ENCODE data around the gene SRC.

SRC gene

GRCh38 chr20:37309290-37309689 is 36.6 kb upstream of the SRC start:
- TF ChIP-seq GATA3 (IDR thresholded peaks at IDR 0.05; ENCODE audit: low read depth, low read length) = no peak
- TF ChIP-seq GATA2 (IDR thresholded peaks at IDR 0.05; ENCODE audit: low read depth, low read length) = no peak

DNA sequence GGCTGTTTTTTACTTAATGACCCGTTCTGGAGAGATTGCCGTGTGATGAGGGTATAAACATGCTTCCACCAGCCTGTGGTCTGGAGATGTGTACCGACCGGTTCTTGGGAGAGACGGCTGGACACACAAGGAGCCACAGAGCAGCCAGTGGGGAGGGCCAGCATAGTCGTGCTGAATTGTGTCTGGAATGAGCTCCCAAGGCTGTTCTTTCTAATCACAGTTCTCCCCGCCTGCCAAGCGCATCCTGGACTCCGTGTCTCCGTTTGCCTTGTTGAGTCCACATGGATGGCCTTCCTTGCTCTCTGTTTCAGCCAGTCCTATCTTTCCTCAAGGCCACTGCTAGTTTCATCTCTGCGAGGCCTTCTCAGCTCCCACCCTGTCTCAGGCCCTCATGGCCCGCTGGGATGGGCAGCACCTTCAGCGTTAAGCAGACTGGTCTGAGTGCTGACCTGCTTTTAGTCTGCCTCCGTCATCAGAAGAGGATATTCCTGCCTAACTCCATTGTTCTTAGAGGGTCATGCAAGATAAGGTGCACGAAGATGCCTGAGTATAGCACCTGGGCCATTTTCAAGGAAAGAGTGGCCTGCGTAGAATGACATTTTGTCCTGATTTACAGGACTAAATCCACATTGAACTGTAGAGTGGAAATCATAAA is 35.9 kb upstream of the SRC start:
- TF ChIP-seq GATA2 (IDR thresholded peaks at IDR 0.05; ENCODE audit: low read depth, low read length) (no peak), GATA3 (IDR thresholded peaks at IDR 0.05; ENCODE audit: low read depth, low read length) (no peak)

DNA sequence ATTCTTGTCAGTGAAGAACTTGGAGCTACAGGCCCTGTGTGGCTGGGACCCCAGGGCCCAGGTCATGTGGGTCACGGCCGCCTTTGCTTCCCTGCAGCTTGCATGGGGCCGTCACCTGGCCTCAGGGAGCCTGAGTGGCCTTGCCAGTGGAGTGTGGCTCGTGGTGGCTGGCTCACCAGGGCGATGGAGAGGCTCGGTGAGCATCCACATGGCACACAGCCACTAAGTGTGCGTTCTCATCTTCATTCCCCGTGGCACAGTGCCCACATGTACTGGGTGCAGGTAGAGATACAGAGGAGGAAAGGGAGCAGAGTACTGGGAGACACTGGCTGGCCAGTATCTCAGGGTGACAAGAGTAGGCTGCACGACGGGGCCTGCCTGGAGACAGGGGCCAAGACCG is 35.0 kb upstream of the SRC start:
- TF ChIP-seq GATA3 (IDR thresholded peaks at IDR 0.05; ENCODE audit: low read depth, low read length) = no peak

- TF ChIP-seq GATA3 (IDR thresholded peaks at IDR 0.05; ENCODE audit: low read depth, low read length) (no peak), GATA2 (IDR thresholded peaks at IDR 0.05; ENCODE audit: low read depth, low read length) (no peak)
Measured at GRCh38 chr20:37311710-37312355, 34.1 kb upstream of the SRC start.

- TF ChIP-seq GATA2 (IDR thresholded peaks at IDR 0.05; ENCODE audit: low read depth, low read length) (no peak), GATA3 (IDR thresholded peaks at IDR 0.05; ENCODE audit: low read depth, low read length) (no peak)
Measured at GRCh38 chr20:37313546-37314091, 32.3 kb upstream of the SRC start.

GRCh38 chr20:37314099-37314498 is 31.8 kb upstream of the SRC start:
- TF ChIP-seq GATA3 (IDR thresholded peaks at IDR 0.05; ENCODE audit: low read depth, low read length) = no peak
- no peak for TF ChIP-seq GATA2 (IDR thresholded peaks at IDR 0.05; ENCODE audit: low read depth, low read length)

GRCh38 chr20:37314617-37315016 is 31.3 kb upstream of the SRC start:
- TF ChIP-seq GATA3 (IDR thresholded peaks at IDR 0.05; ENCODE audit: low read depth, low read length) (peak; percentile 96), GATA2 (IDR thresholded peaks at IDR 0.05; ENCODE audit: low read depth, low read length) (peak; percentile 99)

- TF ChIP-seq GATA2 (IDR thresholded peaks at IDR 0.05; ENCODE audit: low read depth, low read length) = no peak
- TF ChIP-seq GATA3 (IDR thresholded peaks at IDR 0.05; ENCODE audit: low read depth, low read length) = no peak
Measured at GRCh38 chr20:37315021-37315451, 30.9 kb upstream of the SRC start.

GRCh38 chr20:37315452-37316110 is 30.4 kb upstream of the SRC start:
- no peak; the same call in 1 of the 2 replicates for TF ChIP-seq GATA2 (IDR thresholded peaks at IDR 0.05; ENCODE audit: low read depth, low read length)
- TF ChIP-seq GATA3 (IDR thresholded peaks at IDR 0.05; ENCODE audit: low read depth, low read length) = no peak

DNA sequence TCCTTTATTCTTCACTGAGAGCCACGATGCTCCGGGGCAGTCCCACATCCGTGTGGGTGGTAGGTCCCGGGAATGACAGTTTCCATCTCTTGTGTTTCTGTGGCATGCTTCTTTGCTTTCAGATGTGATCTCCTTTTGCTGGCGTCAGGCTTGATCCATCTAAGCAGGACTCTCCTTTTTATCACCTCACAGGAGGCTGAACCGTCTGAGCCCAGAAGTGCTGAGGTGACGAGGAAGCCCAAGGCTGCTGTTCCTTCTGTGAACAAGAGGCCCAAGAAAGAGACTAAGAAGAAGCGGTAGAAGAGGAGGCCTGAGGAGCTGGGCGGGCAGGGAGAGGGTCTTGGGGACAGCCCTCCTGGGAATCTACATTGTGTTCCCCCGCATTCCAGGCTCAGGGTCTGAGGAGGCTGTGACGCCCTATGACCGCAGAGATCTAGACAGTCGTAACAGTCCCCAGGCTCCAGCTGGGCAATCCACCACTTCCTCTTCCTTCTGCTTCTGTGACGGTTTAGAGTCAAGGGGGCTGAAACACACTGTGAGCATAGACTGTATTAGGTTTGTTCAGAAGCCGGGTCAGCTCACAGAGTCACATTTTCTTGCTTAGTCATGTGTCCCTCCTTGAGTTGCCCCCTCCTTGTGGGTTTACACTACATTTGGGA is 29.7 kb upstream of the SRC start:
- TF ChIP-seq GATA2 (IDR thresholded peaks at IDR 0.05; ENCODE audit: low read depth, low read length) (no peak), GATA3 (IDR thresholded peaks at IDR 0.05; ENCODE audit: low read depth, low read length) (no peak)

DNA sequence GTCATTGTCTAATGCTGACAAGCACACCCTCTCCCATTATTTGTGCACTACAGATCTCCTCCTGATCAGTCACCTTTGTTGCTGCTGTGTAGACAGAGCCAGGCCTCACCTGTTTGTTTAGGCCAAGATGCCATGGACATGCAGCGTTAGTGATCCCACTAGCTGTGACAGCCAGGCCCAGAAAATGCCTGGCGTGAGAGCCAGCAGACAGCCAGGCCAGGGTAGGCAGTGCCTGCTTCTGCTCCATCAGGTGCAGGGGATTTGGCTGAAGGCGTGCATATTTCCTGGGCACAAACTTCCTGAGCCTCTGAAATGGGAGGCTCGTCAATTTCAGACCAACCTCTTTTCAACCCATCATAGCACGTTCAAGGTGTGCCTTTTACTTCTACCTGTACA is 29.2 kb upstream of the SRC start:
- TF ChIP-seq GATA2 (IDR thresholded peaks at IDR 0.05; ENCODE audit: low read depth, low read length) = no peak
- no peak for TF ChIP-seq GATA3 (IDR thresholded peaks at IDR 0.05; ENCODE audit: low read depth, low read length)

DNA sequence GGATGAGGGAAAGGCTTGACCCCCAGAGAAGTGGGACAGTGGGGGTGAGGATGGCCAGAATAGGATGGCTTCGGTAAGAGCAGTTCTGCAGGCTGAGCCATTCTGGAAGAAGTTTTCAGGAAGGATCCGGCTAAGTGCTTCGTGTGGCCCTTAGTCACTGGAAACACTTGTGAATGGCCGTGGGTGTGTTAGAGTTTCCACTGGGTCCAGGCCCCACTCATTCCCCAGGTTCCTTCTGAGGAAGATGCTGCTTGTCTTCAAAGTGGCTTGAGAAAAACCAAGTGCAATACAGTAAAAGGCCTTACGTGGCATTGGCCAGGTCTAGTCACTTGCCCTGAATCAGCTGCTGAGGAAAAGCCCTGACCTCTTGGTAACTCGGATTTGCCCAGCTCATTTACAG is 28.6 kb upstream of the SRC start:
- TF ChIP-seq GATA2 (IDR thresholded peaks at IDR 0.05; ENCODE audit: low read depth, low read length) (no peak), GATA3 (IDR thresholded peaks at IDR 0.05; ENCODE audit: low read depth, low read length) (no peak)

DNA sequence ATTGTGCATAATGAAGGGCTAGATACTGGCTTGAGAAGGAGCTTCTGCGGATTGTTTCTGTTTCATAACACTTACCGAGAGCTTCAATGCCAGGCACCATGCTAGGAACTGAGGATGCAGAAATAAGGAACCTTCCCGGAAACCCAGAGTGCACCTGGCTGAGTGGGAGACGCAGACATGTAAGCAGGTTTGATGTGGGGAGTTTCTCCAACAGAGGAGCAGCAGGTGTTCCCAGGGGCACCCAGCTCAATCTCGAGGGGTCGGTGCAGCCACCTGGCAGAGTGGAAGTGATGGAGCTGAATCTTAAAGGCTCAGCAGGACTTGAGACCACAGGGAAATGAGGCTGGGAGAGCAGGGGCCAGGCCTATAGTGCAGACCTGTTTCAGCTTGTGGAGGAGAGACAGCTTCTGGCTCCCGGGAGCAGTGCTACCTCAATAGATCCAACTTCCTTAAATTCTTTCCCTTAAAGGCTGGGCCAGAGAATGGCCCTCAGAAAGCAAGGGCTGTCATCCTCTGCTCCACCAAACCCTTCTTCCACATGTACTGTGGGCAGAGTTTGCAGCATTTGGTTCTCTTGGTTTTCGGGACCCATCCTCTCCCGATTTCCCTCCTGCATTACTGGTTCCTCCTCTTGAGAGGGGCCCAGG is 27.8 kb upstream of the SRC start:
- TF ChIP-seq GATA3 (IDR thresholded peaks at IDR 0.05; ENCODE audit: low read depth, low read length) = no peak
- TF ChIP-seq GATA2 (IDR thresholded peaks at IDR 0.05; ENCODE audit: low read depth, low read length) = no peak

Measured in SH-SY5Y (cell line).